Measurements from ENCODE around the gene GAK.

GAK gene

DNA sequence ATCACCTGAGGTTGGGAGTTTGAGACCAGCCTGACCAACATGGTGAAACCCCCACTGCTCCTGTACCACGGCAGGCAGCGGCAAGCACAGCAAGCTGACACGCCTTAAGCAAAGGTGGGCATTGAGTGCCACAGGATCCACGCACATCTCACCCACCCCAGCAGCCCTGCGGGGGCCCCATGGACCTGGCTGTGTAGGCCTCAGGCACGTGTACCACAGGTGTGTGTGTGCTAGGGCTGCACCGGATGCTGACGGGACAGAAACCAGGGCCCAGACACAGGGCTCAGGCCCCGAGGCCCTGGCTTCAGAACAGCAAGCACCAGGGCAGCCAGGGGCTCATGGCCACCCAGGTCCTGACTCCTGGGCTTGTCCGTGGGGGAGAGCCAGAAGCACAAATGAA, 46.8 kb downstream of the GAK start:
- no peak for FAIRE-seq

GRCh38 chr4:884896-885295, 47.2 kb downstream of the GAK start:
- no peak for FAIRE-seq

- no peak for FAIRE-seq
Measured at GRCh38 chr4:884259-884658, 47.9 kb downstream of the GAK start.

GRCh38 chr4:883377-884095, 48.6 kb downstream of the GAK start:
- no peak for FAIRE-seq

GRCh38 chr4:882646-883045, 49.5 kb downstream of the GAK start:
- no peak for FAIRE-seq

DNA sequence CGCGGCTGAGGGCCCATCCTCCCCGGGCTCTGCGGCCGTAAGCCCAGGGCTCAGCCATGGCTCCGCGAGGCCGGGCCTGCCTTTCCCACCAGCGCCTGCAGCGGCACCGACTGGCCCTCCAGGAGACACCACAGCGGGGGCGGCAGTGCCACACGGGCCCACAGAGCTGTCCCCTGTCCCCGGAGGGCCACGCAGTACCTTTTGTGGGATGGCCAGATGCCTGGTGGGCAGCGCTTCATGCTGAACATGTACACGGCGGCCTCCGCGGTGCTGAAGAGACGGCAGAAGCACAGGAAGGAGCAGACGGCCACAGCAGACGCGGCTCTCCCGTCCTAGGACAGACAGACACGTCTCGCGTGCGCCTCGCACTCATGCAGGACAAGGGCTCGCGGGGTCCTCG, 50.4 kb downstream of the GAK start:
- FAIRE-seq, result no peak

DNA sequence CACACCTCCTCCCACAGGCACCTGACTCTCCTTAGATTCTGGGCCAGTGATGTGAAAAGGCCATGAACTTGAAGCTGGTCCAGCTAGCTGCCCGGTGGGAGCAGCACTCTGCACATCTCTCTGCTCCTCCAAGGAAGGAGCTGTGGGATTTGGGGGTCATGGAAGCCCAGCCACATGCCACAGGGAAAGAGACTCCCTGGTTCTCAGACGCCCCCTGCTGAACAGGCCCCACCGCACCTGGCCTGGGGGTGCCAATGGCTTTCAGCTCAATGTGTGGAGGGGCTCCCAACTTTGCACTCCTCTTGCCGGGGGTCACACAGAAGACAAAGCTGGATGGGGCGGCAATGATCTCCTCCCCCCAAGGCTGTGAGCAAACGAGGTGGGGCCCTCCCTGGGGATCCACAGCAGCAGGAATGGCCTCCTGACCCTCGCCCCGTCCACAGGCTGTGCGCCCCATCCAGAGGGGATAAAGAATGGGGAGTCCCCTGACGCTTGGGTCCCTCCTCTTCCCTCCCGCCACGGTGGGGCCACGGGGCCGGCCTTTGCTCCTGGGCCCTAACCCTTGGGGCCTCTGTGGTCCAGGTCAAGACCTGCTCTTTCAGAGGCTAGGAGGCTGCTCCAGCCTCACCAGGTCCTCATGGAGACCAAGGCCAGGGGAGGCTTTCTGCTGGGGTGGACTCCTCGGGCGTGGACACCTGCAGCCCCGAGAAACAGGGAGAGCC, 51.3 kb downstream of the GAK start:
- FAIRE-seq, result no peak

DNA sequence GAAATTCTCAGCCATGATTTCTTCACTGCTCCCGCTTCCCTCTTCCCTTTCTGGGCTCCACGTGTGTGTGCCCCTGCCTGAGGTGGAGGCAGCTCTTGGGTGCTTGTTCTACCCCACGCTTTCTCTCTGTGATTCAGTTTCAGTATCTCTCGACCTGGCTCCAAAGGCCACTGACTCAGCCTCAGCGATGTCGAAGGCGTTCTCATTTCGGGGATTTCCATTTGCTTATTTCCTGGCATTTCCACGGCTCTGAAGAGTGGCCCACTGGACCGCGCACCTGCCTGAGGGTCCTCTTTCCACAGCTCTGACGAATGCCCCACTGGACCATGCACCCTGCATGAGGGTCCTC, 52.4 kb downstream of the GAK start:
- FAIRE-seq, result no peak

DNA sequence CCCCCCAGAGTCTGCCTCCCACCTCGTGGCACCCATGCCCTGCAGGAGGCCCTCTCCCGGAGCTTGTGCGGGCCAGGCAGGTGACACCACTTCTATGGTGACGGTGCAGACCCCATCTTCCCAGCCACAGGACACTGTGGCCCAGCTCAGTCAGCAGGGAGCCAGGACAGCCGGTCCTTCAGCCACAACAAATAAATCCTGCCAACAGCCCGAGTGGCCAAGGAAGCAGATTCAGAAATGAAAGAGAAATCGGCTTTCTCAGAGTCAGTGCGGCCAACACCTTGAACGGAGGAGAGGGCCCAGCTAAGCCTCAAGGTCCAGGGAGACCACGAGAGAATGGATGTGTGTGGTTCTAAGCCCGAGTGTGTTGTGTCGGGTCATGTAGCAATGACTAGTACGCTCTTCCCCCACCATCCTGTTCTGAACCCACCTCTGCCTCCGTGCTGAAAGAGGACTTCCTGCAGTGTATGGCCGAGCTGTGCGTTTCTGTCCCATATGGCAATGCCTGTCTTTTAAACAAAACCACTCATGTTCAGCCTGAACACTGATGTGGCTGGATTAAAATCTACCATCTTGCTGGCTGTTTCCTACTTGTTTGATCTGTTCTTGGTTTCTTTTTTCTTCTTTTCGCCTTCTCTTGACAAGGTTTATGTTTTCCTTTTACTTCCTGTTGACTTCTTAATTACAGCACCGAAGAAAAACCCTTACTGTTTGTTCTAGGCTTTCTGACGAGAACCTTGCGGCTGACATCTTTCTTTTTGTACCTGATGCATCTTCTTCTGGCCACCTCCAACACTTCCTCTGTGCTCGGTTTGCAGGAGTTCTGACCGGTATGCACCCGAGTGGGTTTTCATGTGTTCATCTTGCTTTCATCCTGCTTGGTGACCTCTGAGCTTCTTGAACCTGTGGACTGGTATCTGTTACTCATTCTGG, 53.1 kb downstream of the GAK start:
- FAIRE-seq, result no peak

GRCh38 chr4:877502-877901, 54.6 kb downstream of the GAK start:
- FAIRE-seq, result no peak

- no peak for FAIRE-seq
Measured at GRCh38 chr4:876780-877179, 55.3 kb downstream of the GAK start.

GRCh38 chr4:875818-876423, 56.2 kb downstream of the GAK start:
- no peak for FAIRE-seq

DNA sequence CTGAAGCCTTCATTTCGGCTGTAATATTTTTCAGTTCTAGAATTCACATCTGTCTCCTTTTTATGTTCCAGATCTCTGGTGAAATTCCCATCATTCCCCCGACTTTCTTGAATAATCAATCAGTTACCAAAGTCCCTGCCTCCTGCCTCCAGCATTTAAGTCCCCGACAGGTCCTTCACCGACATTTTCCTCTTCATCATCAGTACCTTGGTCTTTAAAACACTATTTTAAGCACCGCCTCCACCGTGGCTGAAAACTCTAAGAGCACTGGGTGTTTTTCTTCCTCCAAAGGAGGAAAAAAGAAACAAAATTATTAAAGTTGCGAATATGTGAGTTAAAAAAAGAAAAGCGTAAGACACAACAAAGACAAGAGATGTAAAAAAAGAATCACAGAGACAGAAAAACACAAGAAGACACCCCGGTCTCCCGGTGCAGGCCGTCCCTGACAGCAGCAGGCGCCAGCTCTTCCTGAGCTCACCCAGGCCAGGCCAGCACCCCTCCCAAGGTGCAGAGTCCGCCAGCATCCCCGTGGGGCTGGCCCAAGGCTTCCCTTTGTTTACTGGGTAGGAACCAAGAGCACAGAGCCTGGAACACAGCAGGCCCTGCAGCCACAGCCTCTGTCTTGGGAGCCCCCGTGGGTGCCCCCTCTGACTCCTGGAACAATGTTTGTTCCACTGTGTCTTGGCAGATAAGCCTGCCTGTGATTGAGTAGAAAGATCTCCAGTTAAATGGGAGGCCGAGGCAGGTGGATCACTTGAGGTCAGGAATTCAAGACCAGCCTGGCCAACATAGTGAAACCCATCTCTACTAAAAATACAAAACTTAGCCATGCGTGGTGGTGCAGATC, 56.9 kb downstream of the GAK start:
- FAIRE-seq, result no peak

DNA sequence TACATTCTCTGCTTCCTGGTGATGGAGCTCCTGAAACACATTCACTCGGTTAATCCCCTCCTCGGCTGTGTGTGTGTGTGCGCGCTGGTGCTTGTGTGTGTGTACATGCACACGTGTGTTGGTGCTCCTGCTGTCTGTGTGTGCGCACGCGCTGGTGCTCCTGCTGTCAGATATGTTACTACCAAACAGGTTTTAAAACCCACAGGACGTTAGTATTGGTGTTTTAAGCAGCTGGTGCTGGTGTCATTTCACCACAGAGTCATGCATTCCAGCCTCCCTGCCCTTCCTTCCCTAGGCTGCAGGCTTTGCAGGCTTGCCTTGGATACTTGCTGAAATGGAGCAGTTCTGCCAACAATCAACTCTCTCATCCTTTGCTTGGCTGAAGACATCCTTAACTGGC, 58.1 kb downstream of the GAK start:
- no peak for FAIRE-seq

DNA sequence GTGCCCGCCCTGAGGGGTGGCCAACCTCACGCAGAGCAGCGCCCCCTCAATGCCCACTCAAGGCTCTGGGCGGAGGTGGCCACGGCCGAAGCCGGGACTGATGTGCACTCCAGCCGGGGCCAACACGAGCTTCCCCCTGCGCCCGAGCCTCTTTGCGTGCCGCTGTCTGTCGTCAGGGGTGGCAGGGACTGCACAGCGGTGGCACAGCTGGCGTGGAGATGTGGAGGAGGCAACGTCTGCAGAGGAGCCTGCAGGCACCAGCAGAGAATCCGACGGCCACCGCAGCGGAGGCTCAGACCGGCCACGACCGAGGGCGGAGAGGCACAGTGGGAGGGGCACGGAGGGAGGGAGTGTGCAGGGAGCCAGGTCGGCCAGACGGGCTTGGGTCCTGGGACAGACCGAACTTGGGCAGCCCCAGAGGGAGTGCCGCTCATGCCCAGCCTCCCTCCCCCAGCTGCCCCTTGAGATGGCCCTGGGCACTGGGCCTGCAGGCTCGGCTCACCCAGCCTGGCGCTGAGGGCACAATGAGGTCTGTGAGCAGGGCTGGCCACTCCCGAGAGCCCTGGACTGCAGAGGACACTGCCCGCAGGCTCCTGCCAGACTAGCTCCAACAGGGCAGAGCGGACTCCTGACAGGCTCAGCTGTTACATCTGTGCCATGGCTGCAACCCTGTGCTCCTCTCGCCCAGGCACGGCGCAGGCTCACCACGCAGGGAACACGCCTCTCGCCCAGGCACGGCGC, 59.7 kb downstream of the GAK start:
- FAIRE-seq, result no peak

GRCh38 chr4:871484-871883, 60.6 kb downstream of the GAK start:
- no peak for FAIRE-seq

GRCh38 chr4:870951-871350, 61.2 kb downstream of the GAK start:
- FAIRE-seq, result no peak

DNA sequence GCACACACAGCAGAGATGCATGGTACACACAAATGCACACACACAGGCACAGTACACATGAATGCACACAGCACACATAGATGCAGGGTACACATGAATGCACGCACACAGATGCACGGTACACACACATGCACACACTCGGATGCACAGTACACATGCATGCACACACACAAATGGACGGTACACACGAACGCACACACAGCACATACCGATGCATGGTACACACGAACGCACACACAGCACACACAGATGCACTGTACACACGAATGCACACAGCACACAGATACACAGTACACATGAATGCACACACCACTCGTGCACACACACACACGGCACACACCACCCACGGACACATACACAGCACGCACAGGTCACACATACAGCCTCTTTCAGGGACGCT, 62.3 kb downstream of the GAK start:
- FAIRE-seq, result no peak

DNA sequence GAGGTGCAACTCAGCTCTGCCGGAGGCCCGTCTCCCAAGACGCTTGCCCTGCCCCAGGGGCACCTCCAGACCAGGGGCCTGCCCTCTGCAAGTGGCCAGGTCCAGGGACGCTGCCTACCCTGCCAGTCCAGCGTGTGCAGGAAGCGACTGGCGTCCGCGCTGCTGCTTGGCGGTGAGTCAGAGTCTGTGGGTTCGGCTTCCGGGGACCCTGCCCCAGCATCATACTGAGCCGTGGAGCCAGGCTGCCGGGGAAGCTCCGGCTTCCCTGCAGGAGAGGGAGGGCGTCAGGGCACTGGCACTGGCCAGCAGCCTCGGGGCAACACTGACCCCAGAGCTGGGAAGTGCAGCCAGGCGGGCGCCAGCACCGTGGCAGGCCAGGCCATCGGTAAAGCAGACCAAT, 63.7 kb downstream of the GAK start:
- FAIRE-seq, result no peak

DNA sequence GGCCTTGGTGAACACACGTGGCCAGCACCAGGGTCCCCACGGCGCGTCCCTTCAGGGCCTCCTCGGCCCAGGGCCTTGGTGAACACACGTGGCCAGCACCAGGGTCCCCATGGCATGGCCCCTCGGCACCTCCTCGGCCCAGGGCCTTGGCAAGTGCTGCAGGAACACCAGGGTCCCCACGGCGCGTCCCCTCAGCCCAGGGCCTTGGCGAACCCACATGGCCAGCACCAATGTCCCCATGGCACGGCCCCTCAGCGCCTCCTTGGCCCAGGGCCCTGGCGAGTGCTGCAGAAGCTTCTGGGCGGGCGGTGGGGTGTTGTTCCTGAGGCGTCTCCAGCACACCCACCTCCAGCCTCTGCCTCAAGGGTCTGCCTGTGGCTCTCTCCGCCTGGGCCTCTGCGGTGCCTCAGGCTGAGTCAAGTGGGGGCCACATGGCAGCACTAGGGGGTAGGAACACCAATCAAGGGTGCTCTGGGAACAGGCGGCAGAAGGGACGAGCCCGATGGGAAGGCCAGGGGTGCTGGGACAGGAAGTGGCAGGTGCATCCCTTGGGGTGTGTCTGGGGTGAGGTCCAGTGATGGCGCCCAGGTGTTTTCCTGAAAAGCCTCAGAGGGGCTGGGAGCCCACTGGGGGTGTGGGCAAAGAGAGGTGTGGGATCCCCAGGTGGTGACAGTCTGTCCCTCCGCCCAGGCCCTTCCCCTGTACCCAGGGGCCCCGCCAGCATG, 64.4 kb downstream of the GAK start:
- FAIRE-seq, result no peak
